ENCODE data around the gene RAD51AP1. TPM values are rescaled to one million over a fixed set of nuclear protein-coding genes. Genes with fewer than 3 reads are reported as not detected.
A peak's percentile ranks its signal among the peaks of the same experiment; 100 is the strongest.
"Not testable (repeated sequence)": the region's sequence is repeated elsewhere in the genome, so short reads cannot be mapped to it uniquely, and the experiment has no call there.

The RAD51AP1 gene
- total and polyA plus RNA-seq, 5 experiments from 2014 or later, result 0.74 to 2.0 (median 1.6) TPM

DNA sequence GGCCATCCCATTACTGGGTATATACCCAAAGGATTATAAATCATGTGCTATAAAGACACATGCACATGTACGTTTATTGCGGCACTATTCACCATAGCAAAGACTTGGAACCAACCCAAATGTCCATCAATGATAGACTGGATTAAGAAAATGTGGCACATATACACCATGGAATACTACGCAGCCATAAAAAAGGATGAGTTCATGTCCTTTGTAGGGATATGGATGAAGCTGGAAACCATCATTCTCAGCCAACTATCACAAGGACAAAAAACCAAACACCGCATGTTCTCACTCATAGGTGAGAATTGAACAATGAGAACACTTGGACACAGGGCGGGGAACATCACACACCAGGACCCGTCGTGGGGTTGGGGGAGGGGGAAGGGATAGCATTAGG, 15.2 kb upstream of the RAD51AP1 start:
- DNase-seq, H3K4me1 Mint-ChIP-seq, H3K9me3 Mint-ChIP-seq, ATAC-seq, H3K27me3 Mint-ChIP-seq, POLR2A ChIA-PET, H3K4me3 Mint-ChIP-seq: not testable (repeated sequence)
- H3K36me3 Mint-ChIP-seq, result peaks cover 0 to 71% (median 12%) of the 10 kb centered on the region in 3 donors
- peak overlapping the region in 1 of 10 donors; percentile 66 for H3K27ac Mint-ChIP-seq

DNA sequence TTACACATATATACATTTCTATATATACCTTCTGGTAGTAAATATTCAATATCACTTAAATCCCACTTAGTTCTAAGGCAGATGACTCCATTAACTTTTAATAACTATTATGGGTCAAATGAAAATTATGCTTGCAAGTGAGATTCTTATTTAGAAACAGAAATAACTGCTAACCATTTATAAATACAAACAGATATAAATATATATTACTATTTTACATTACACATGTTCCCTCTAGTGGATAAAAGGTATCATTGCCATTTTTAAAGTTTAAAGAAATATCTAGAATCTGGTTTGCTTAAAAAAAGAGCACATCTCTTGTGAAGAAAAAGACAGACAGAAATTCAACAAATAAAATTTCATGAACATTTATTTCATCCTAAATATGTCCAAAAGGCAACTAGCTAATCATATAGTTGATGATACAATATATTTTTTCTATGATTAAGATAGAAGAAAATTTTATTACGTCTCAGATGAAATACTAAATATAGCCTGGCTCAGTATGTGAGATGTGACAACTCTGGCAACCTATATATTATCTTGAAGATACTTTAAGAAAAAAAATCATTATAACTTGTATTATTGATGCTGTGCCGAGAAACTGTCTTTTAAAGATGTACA, 11.7 kb upstream of the RAD51AP1 start:
- Mint-ChIP-seq H3K36me3 (peaks cover 0 to 57% (median 12%) of the 10 kb centered on the region in 3 donors), H3K9me3 (no peaks in the 10 kb centered on the region), H3K27ac (no peak overlapping the region), H3K4me3 (no peak overlapping the region), H3K4me1 (peaks cover 2 to 7% (median 5%) of the 10 kb centered on the region in 4 donors), H3K27me3 (no peaks in the 10 kb centered on the region)
- no peak for ATAC-seq
- DNase-seq, result peak in 3 of 10 donors; percentile 25 to 37 (median 32)
- POLR2A ChIA-PET, result no interaction called here

DNA sequence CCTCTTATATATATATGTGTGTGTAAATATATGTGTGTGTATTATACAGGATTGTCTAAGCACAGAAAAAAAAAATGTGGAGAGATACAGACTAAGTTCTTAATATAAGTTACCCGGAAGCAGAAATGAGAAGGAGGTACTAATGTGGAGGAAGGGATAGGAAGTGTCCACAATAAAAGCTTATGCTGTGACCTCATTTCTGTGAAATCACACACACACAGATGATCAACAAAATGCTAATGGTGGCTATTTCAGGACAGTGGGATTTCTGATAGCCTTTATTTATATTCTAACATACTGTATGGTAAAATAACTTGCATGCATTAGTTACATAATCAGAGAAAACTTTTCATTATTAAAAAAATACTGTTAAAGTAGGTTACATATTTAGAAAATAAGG, 8.5 kb upstream of the RAD51AP1 start:
- Mint-ChIP-seq H3K9me3 (no peaks in the 10 kb centered on the region), H3K27me3 (no peaks in the 10 kb centered on the region), H3K36me3 (peaks cover 0 to 39% (median 4%) of the 10 kb centered on the region in 3 donors), H3K4me1 (peaks cover 2 to 7% (median 5%) of the 10 kb centered on the region in 4 donors), H3K27ac (peak overlapping the region in 6 of 10 donors; percentile 1 to 72 (median 48)), H3K4me3 (peak overlapping the region in 1 of 10 donors; percentile 3)
- ATAC-seq (no peak), DNase-seq (no peak)
- POLR2A ChIA-PET, result no interaction called here

DNA sequence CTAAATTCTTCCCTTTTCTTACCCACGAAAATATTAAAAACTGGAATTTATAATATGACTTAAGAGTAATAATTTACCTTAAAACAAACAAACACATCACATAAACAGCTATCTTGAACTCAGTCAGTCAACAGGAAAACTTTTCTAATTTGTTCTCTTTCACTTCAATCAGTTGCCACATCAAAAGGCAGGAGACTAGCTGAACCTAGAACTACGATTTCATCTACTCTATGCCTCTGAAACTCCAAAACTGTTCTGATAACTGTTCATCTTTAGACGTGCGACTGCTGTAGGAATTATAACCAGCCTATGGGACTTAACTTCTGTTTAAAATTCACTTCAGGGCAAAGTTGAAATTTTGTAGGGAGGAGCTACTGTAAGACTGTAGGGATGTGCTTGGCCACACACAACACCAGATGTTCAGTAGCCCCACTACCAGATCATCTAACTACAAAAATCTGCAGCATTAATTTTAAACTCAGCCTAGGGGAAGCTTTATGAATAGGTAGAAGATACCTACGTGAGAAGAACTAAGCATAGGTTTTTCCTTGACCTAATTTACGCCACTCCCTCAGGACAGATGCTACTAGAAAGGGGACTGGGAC, 7.6 kb upstream of the RAD51AP1 start:
- peaks cover 0 to 37% (median 4%) of the 10 kb centered on the region in 3 donors for H3K36me3 Mint-ChIP-seq
- DNase-seq (peak in 2 of 10 donors; percentile 29 to 34), ATAC-seq (peak; percentile 55 to 66)
- H3K4me3 Mint-ChIP-seq, result peak overlapping the region in 4 of 10 donors; percentile 26 to 65 (median 40)
- H3K4me1 Mint-ChIP-seq, result peaks cover 2 to 7% (median 5%) of the 10 kb centered on the region in 4 donors
- POLR2A ChIA-PET, result interaction anchor here (0.6 kb wide), 1 partner anchor 141 kb away, joined by 3 read pairs; no protein-coding TSS in a partner anchor
- H3K27ac Mint-ChIP-seq, result no peak overlapping the region
- no peaks in the 10 kb centered on the region for H3K27me3 Mint-ChIP-seq
- H3K9me3 Mint-ChIP-seq, result no peaks in the 10 kb centered on the region

DNA sequence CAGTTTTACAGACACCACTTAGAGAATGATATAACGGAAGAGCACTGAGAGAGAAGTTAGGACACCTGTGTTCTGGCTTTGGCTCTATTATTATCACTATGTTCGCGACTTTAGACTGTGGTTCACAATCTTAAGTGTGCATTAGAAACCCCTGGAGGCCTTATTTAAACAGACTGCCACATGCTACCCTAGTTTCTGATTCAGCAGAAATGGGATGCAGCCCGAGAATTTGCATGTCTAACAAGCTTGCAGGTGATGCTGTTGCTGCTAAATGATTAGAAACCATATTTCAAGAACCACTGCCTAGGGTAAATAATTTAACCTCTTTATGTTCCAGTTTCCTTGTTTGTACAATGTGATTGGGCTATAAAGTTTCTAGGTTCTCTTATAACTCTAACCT, 3.6 kb upstream of the RAD51AP1 start:
- Mint-ChIP-seq H3K4me3 (no peak overlapping the region), H3K36me3 (peaks cover 0 to 16% (median 0%) of the 10 kb centered on the region in 3 donors), H3K27me3 (no peaks in the 10 kb centered on the region), H3K9me3 (no peaks in the 10 kb centered on the region), H3K4me1 (peaks cover 15 to 37% (median 30%) of the 10 kb centered on the region in 4 donors), H3K27ac (no peak overlapping the region)
- POLR2A ChIA-PET, result no interaction called here
- ATAC-seq, result no peak
- DNase-seq, result no peak

DNA sequence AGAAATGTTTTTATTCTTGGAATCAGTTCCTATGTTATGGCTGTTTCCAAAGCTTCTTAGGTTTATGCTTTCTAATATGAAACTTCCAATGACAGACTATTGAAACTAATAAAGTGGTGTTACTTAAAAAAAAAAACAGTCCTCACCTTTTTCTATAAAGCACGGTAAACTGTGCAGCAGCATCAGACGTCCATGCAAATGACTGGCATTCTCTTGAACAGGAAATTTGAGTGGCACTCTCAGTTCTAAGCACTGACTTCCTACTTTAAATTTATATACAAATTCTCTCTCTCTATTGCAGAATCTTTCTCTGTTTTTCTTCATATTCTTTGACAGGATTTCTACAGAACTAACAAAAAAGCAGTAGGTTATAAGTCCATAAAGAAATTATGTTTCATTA, 2.8 kb upstream of the RAD51AP1 start:
- no peak overlapping the region for H3K27ac Mint-ChIP-seq
- H3K4me1 Mint-ChIP-seq, result peaks cover 13 to 35% (median 26%) of the 10 kb centered on the region in 4 donors
- ATAC-seq, result no peak
- H3K27me3 Mint-ChIP-seq, result no peaks in the 10 kb centered on the region
- H3K9me3 Mint-ChIP-seq, result no peaks in the 10 kb centered on the region
- no peak overlapping the region for H3K4me3 Mint-ChIP-seq
- POLR2A ChIA-PET, result no interaction called here
- peaks cover 0 to 16% (median 0%) of the 10 kb centered on the region in 3 donors for H3K36me3 Mint-ChIP-seq
- no peak for DNase-seq

DNA sequence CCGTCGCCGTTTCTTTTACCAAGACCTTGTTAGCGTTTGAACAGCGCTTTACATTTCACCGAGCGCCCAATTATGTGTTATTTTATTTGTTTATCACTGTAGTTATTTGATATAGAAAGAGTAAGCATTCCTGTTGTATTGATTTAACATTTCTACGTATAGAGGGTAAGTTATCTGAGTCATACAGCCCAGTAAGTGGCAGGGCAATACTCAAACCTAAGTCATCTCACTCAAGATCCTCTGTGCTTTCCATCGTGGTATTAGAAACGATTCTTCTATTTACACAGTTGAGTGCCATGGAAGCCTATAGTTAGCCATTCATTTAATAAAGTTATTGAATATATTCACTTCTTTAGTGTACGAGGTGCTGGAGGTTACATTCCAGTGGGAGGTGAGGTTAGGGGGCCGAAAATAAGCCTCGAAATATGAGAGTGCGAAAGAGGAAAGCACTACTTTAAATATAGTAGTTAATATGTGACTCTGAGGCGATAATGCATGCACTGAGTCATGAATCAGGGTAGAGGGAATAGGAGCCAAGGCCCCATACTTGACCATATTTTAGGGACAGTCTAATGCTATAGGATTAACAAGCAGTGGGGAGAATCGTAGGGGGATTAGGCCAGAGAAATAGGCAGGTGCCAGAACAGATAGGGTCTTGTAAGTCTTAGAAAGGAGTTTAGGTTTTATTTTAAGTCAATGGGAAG, 629 bp downstream of the RAD51AP1 start:
- H3K27me3 Mint-ChIP-seq, result no peaks in the 10 kb centered on the region
- POLR2A ChIA-PET, result interaction anchor here (1.1 kb wide), 1 partner anchor 788 kb away, joined by 3 read pairs; no protein-coding TSS in a partner anchor
- ATAC-seq, result no peak

DNA sequence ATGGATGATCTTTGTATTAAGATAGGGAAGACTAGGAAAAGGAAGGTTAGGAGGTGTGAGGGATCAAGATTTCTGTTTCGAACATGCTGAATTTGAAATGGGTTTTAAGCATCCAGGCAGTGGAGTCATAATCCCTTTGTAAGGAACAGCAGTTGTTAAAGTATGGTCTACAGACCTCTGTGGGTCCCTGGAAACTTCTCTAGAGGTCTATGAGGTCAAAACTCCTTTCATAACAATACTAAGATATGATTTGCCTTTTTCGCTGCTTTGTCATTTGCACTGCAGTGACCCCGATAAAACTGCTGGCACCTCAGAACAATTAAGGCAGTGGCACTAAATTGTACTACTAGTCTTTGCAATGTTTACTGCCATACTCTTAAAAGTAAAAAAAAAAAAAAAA, 1.5 kb downstream of the RAD51AP1 start:
- Mint-ChIP-seq H3K27ac (peak overlapping the region in 1 of 10 donors; percentile 100), H3K27me3 (no peaks in the 10 kb centered on the region), H3K4me3 (peak overlapping the region in 9 of 10 donors; percentile 0 to 99 (median 41)), H3K36me3 (peaks cover 0 to 5% (median 0%) of the 10 kb centered on the region in 3 donors), H3K9me3 (no peaks in the 10 kb centered on the region), H3K4me1 (peaks cover 10 to 35% (median 26%) of the 10 kb centered on the region in 4 donors)
- no peak for ATAC-seq
- POLR2A ChIA-PET, result no interaction called here
- DNase-seq, result no peak

More for the DNA sequence above, 629 bp downstream of the RAD51AP1 start:
- no peak for DNase-seq
- Mint-ChIP-seq H3K27ac (peak overlapping the region in 7 of 10 donors; percentile 4 to 100 (median 98)), H3K4me3 (peak overlapping the region; percentile 90 to 99 (median 98)), H3K4me1 (peaks cover 10 to 35% (median 26%) of the 10 kb centered on the region in 4 donors), H3K9me3 (no peaks in the 10 kb centered on the region), H3K36me3 (peaks cover 0 to 12% (median 0%) of the 10 kb centered on the region in 3 donors)

DNA sequence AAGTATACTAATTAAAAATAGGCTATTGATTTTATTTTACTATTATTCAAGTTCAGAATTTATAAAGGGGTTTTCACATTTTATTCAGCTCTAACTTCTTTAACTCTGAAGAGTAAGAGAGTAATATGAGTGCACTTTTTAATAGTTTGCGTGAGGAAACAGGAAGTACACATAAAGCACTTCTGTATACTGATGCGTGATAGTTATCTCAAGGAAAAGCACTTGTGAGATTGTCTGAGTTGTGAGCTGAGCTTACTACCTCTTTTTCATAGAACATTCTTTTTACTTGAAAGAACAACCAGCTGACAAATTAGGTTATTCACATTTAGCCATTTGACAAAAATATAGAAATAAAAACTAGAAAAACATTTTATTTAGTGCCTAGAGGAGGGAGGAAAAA, 1.9 kb downstream of the RAD51AP1 start:
- Mint-ChIP-seq H3K9me3 (no peaks in the 10 kb centered on the region), H3K4me1 (peaks cover 10 to 35% (median 26%) of the 10 kb centered on the region in 4 donors), H3K27ac (no peak overlapping the region), H3K36me3 (peaks cover 0 to 2% (median 0%) of the 10 kb centered on the region in 3 donors), H3K27me3 (no peaks in the 10 kb centered on the region), H3K4me3 (no peak overlapping the region)
- POLR2A ChIA-PET, result no interaction called here
- ATAC-seq (no peak), DNase-seq (no peak)

DNA sequence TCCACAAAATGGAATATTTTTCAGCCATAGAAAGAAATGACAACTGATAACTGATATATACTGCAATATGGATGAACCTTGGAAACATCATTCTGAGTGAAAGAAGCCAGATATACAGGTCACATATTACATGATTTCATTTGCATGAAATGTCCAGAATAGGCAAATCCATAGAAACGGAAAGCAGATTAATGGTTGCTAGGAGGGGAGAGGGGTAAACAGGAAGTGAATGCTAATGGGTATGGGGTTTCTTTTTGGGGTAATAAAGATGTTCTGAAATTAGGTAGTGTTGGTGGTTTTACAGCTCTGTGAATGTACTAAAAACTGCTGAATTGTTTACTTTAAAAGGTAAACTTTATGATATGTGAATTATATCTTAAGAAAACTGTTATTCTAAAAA, 6.5 kb downstream of the RAD51AP1 start:
- no peak for ATAC-seq
- H3K4me1 Mint-ChIP-seq, result no peaks in the 10 kb centered on the region
- no peak overlapping the region for H3K4me3 Mint-ChIP-seq
- POLR2A ChIA-PET, result interaction anchor here (0.6 kb wide), 1 partner anchor 17 kb away, joined by 4 read pairs; no protein-coding TSS in a partner anchor
- no peak for DNase-seq
- no peaks in the 10 kb centered on the region for H3K36me3 Mint-ChIP-seq
- H3K27ac Mint-ChIP-seq, result peak overlapping the region in 2 of 10 donors; percentile 16 to 43
- H3K9me3 Mint-ChIP-seq, result no peaks in the 10 kb centered on the region
- H3K27me3 Mint-ChIP-seq, result no peaks in the 10 kb centered on the region

DNA sequence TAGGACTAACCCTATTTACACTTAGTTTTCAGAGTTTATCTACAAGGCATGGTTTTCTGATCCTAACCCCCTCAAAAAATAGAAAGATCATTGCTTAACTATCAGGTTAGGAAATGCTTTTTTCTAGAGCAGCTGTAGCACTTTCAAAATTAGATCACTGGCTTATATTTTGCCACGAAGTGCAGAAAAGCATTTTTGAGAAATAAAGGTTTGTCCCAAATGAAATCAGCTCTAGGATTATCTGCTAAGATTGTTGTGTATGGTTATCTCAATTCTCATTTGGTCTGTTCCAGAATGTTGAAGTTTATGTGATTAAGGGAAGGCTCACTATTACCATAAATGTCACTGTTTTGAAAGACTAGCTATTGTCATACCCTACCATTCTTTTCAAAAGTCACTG, 13.5 kb downstream of the RAD51AP1 start:
- POLR2A ChIA-PET, result no interaction called here
- H3K27ac Mint-ChIP-seq, result no peak overlapping the region
- H3K27me3 Mint-ChIP-seq, result no peaks in the 10 kb centered on the region
- H3K36me3 Mint-ChIP-seq, result no peaks in the 10 kb centered on the region
- ATAC-seq (no peak), DNase-seq (no peak)
- H3K4me3 Mint-ChIP-seq, result no peak overlapping the region
- no peaks in the 10 kb centered on the region for H3K4me1 Mint-ChIP-seq
- no peaks in the 10 kb centered on the region for H3K9me3 Mint-ChIP-seq

DNA sequence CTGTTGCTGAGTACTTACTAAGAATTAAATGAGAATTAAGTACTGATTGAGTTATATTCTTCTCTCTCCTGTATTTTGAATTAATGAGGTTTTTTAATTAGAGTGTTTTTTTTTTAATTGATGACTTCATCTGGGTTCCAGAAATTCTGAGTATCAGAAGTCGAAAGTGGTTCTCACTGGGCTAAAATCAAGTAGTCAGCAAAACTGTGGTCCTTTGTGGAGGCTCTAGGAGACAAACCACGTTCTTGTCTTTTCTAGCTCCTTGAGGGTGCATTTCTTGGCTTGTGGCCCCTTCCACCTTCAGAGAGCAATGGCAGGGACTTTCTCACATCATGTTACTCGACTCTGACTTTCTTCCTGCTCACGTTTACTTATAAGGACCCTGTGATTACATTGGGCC, 15.3 kb downstream of the RAD51AP1 start:
- DNase-seq (no peak), ATAC-seq (no peak)
- Mint-ChIP-seq H3K36me3 (no peaks in the 10 kb centered on the region), H3K4me1 (no peaks in the 10 kb centered on the region), H3K9me3 (no peaks in the 10 kb centered on the region), H3K27ac (no peak overlapping the region), H3K4me3 (no peak overlapping the region), H3K27me3 (no peaks in the 10 kb centered on the region)
- POLR2A ChIA-PET, result no interaction called here

DNA sequence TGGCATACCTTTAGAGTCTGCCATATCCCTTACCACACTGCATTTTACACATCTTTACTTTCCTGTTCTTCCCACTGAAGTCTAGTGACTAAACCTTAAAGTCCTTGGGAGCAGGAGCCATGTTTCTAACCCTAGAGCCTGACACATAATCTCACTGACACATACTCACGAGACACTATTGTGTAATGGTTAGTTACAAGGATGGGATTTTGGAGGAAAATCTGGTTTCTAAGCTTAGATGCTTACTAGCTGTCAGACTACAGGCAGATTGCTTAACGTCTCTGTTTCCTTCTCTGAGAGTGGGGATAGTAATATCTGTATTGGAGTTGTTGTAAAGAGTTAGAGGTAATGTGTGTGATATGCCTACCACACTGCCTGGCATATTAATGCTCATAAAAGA, 17.1 kb downstream of the RAD51AP1 start:
- H3K27ac Mint-ChIP-seq, result no peak overlapping the region
- no peak overlapping the region for H3K4me3 Mint-ChIP-seq
- H3K4me1 Mint-ChIP-seq, result no peaks in the 10 kb centered on the region
- H3K9me3 Mint-ChIP-seq, result no peaks in the 10 kb centered on the region
- POLR2A ChIA-PET, result no interaction called here
- ATAC-seq (no peak), DNase-seq (no peak)
- peaks cover 0 to 5% (median 0%) of the 10 kb centered on the region in 5 donors for H3K27me3 Mint-ChIP-seq
- no peaks in the 10 kb centered on the region for H3K36me3 Mint-ChIP-seq
